ENCODE measurements around the gene SNTA1. TPM values are rescaled to one million over a fixed set of nuclear protein-coding genes. Genes with fewer than 3 reads are reported as not detected.

The SNTA1 gene
- total RNA-seq, 1 donor from 2014 or later = 68.1 TPM

- Mint-ChIP-seq H3K27me3 (ENCODE audit: low read depth) (no peaks in the 10 kb centered on the region), H3K36me3 (ENCODE audit: low read depth) (peaks cover 2% of the 10 kb centered on the region), H3K4me1 (ENCODE audit: low read depth) (peaks cover 31% of the 10 kb centered on the region), H3K9me3 (ENCODE audit: low read depth) (peaks cover 3% of the 10 kb centered on the region), H3K4me3 (ENCODE audit: unreplicated experiment) (no peak overlapping the region), H3K27ac (ENCODE audit: unreplicated experiment) (no peak overlapping the region)
- no peak for TF ChIP-seq CTCF (IDR thresholded peaks at IDR 0.05)
- DNase-seq (ENCODE audit: low spot score) = no peak
Measured at GRCh38 chr20:33445881-33446625, 2.5 kb upstream of the SNTA1 start.

GRCh38 chr20:33444797-33445560 lies 1.4 kb upstream of the SNTA1 start:
- no peak for DNase-seq (ENCODE audit: low spot score)
- peak; percentile 69 for TF ChIP-seq CTCF (IDR thresholded peaks at IDR 0.05)
- H3K4me3 Mint-ChIP-seq (ENCODE audit: unreplicated experiment) = peak overlapping the region; percentile 93
- H3K4me1 Mint-ChIP-seq (ENCODE audit: low read depth) = peaks cover 33% of the 10 kb centered on the region
- peak overlapping the region; percentile 86 for H3K27ac Mint-ChIP-seq (ENCODE audit: unreplicated experiment)
- H3K9me3 Mint-ChIP-seq (ENCODE audit: low read depth) = peaks cover 3% of the 10 kb centered on the region
- H3K36me3 Mint-ChIP-seq (ENCODE audit: low read depth) = peaks cover 2% of the 10 kb centered on the region
- no peaks in the 10 kb centered on the region for H3K27me3 Mint-ChIP-seq (ENCODE audit: low read depth)

- Mint-ChIP-seq H3K9me3 (ENCODE audit: low read depth) (no peaks in the 10 kb centered on the region), H3K4me1 (ENCODE audit: low read depth) (peaks cover 41% of the 10 kb centered on the region), H3K27me3 (ENCODE audit: low read depth) (no peaks in the 10 kb centered on the region), H3K27ac (ENCODE audit: unreplicated experiment) (peak overlapping the region; percentile 27), H3K36me3 (ENCODE audit: low read depth) (no peaks in the 10 kb centered on the region), H3K4me3 (ENCODE audit: unreplicated experiment) (peak overlapping the region; percentile 82)
- TF ChIP-seq CTCF (IDR thresholded peaks at IDR 0.05) = no peak
- no peak for DNase-seq (ENCODE audit: low spot score)
Measured at GRCh38 chr20:33443006-33443511, 504 bp downstream of the SNTA1 start.

GRCh38 chr20:33442136-33443005 lies 1.2 kb downstream of the SNTA1 start:
- DNase-seq (ENCODE audit: low spot score) = no peak
- no peaks in the 10 kb centered on the region for H3K27me3 Mint-ChIP-seq (ENCODE audit: low read depth)
- H3K4me3 Mint-ChIP-seq (ENCODE audit: unreplicated experiment) = peak overlapping the region; percentile 82
- no peak for TF ChIP-seq CTCF (IDR thresholded peaks at IDR 0.05)
- no peaks in the 10 kb centered on the region for H3K9me3 Mint-ChIP-seq (ENCODE audit: low read depth)
- peaks cover 48% of the 10 kb centered on the region for H3K4me1 Mint-ChIP-seq (ENCODE audit: low read depth)
- no peaks in the 10 kb centered on the region for H3K36me3 Mint-ChIP-seq (ENCODE audit: low read depth)
- H3K27ac Mint-ChIP-seq (ENCODE audit: unreplicated experiment) = peak overlapping the region; percentile 20

All from chondrocyte (in vitro differentiated cells).